SIG-M5 treated with dmso at 0.1 percent for 504 hours (cell line): ENCODE measurements around the gene CMAS.

Source experiments
- DNase-seq: peaks from one replicate; lab custom pipeline; 2025; ENCODE audit not compliant: unreplicated experiment; lab: John Stamatoyannopoulos, UW

The CMAS gene

DNA sequence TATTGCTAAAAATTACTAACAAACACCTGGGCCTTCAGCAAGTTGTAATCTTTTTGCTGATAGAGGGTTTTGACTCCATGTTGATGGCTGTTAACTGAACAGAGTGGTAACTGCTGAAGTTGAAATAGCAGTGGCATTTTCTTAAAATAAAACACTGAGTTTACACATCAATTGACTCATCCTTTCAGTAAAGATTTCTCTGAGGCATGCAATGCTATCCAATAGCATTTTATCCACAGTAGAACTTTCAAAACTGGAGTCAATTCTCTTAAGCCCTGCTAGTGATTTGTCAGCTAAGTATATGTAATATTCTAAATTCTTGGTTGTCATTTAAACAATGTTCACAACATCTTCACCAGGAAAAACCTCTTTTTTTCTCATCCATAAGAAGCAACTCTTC lies 59.5 kb downstream of the CMAS start:
- no peak for DNase-seq

DNA sequence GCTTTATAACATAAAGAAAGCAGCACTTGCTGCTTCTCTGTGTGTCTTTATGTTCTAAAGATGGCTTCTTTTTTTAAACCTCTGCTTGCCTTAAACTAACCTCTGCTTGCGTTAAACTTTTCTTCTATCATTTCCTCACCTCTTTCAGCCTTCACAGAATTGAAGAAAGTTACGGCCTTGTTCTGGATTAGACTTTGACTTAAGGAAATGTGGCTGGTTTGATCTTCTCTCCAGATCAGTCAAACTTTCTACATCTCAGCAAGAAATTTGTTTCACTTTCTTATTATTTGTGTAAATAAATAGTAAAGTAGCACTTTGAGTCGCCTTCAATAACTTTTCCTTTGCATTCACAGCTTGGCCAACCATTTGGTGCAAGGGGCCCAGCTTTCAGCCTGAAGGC lies 64.2 kb downstream of the CMAS start:
- DNase-seq: no peak
